GM13976 (cell line): ENCODE data around the gene CLASP1.

Experiments
- DNase-seq: peaks from one replicate; pipeline ENCODE4 v3.0.0; 2012; ENCODE audit warnings: low spot score
- in situ Hi-C: fragments of 300-500 bp; cut with MboI; formaldehyde crosslinking; loops from one replicate; pipeline ENCODE4 v1.12.0; 2022; ENCODE audit warnings: low sequenced_read_pairs, mixed read lengths, inconsistent platforms; ENCODE audit not compliant: unreplicated experiment
- TF ChIP-seq, protein P1 (sequence below): IDR thresholded peaks from 2 replicates; pipeline ENCODE4 v1.5.1; 2012; ENCODE audit warnings: borderline replicate concordance, mild to moderate bottlenecking; ENCODE audit not compliant: insufficient read depth; ENCODE audit errors: extremely low read depth, missing control alignments, control extremely low read depth

The CLASP1 gene

DNA sequence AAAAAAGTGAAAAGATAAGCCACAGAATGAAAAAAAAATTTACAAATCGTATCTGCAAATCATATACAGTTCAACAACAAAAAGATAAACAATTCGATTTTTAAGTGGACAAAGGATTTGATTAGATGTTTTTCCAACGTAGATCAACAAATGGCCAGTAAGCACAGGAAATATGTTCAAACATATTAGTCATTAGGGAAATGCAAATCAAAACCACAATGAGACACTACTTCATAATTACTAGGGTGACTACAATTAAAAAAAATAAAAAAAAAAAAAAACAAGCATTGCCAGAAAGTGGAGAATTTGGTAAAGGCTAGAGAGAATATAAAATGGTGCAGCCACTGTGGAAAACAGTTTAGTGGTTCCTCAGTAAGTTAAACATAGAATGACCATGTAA lies 156.9 kb downstream of the CLASP1 start:
- in situ Hi-C loops: no loop called here
- TF ChIP-seq, protein P1, sequence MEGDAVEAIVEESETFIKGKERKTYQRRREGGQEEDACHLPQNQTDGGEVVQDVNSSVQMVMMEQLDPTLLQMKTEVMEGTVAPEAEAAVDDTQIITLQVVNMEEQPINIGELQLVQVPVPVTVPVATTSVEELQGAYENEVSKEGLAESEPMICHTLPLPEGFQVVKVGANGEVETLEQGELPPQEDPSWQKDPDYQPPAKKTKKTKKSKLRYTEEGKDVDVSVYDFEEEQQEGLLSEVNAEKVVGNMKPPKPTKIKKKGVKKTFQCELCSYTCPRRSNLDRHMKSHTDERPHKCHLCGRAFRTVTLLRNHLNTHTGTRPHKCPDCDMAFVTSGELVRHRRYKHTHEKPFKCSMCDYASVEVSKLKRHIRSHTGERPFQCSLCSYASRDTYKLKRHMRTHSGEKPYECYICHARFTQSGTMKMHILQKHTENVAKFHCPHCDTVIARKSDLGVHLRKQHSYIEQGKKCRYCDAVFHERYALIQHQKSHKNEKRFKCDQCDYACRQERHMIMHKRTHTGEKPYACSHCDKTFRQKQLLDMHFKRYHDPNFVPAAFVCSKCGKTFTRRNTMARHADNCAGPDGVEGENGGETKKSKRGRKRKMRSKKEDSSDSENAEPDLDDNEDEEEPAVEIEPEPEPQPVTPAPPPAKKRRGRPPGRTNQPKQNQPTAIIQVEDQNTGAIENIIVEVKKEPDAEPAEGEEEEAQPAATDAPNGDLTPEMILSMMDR: no peak
- DNase-seq: no peak

GRCh38 chr2:121491518-121491917 lies 157.7 kb downstream of the CLASP1 start:
- in situ Hi-C loops: no loop called here
- no peak for DNase-seq

DNA sequence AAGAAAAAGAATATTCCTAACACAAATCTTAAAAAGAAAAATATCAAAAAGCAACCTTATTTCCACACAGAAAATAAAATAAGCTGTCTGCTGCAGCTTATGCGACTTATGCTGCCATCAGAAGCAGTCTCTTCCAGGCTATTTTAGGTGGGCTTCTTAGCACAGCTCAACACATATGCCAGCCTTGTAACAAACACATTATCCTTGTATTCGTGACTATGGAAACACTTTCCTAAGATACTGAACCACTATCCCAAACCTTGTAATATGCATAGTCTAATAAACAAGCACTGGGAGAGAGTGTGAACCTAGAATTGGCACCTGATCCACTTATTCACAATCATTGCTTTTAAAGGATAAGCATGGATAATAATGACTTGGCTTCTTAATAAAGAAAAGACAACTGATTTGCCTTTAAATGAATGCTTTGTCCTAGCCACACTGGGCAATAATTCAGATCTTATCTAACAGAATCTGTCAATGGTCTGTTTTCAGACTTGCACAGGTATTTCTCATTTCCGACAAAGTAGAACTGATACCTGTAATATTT lies 158.6 kb downstream of the CLASP1 start:
- TF ChIP-seq, protein P1: no peak
- in situ Hi-C loops: no loop called here
- DNase-seq: no peak

More at GRCh38 chr2:121491518-121491917, 157.7 kb downstream of the CLASP1 start:
- TF ChIP-seq, protein P1: no peak

DNA sequence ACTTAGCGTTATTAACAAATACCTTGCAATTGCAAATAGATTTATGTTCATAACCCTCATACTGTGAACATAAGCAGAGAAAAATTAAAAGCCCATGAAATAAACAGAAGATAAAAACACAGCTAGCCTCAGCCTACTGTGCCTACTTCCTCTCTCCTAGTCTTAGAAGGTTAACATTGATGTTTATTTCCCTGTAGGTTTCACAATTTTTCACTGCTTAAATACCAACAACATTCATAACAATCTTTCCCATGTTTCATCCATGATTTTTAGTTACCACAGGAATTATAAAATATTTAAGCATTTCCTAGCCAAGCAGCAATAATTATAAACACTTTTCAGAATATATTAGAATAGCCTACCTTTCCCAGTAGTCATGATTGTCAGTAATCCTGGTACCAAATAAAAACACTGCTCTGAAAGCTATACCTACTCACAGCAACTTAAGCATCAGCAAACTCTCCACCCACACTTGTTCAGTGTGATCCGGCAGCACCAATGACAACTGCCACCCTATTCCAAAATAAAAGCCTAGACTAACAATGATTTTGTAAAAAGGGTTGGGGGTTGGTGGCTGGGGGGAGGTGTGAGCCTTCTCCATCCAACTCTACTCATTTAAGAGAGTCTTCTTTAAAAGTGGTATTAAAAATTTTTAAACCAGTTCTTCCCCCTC lies 159.2 kb downstream of the CLASP1 start:
- TF ChIP-seq, protein P1: no peak
- no peak for DNase-seq
- in situ Hi-C loops: no loop called here

DNA sequence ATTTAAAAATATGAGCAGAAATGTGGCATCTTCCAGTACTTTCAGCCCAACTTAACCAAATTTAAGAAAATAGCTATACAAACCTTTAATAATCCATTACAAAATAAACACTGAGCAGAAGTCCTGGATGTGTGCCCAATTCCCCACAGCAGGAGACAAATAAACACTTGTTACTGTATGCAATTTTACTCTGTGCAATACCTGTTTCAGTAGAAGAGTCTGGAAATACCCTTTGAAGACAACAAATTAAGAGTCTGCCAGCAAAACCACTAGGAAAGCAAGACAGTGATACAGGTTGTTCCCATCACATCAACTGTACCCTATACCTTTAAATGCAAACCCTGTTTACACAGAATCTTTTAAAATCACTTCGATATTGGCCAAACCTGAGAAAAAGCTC lies 160.0 kb downstream of the CLASP1 start:
- DNase-seq: peak; percentile 32
- TF ChIP-seq, protein P1: no peak
- in situ Hi-C loops: no loop called here

GRCh38 chr2:121486191-121486790 lies 163.0 kb downstream of the CLASP1 start:
- DNase-seq: no peak
- in situ Hi-C loops: no loop called here
- TF ChIP-seq, protein P1: no peak
